Measurements from ENCODE around the gene FAM111B.
A peak's percentile ranks its signal among the peaks of the same experiment; 100 is the strongest.

Gene FAM111B

GRCh38 chr11:59157433-59157832, 50.4 kb downstream of the FAM111B start:
- no peak for DNase-seq (ENCODE audit: low spot score)

DNA sequence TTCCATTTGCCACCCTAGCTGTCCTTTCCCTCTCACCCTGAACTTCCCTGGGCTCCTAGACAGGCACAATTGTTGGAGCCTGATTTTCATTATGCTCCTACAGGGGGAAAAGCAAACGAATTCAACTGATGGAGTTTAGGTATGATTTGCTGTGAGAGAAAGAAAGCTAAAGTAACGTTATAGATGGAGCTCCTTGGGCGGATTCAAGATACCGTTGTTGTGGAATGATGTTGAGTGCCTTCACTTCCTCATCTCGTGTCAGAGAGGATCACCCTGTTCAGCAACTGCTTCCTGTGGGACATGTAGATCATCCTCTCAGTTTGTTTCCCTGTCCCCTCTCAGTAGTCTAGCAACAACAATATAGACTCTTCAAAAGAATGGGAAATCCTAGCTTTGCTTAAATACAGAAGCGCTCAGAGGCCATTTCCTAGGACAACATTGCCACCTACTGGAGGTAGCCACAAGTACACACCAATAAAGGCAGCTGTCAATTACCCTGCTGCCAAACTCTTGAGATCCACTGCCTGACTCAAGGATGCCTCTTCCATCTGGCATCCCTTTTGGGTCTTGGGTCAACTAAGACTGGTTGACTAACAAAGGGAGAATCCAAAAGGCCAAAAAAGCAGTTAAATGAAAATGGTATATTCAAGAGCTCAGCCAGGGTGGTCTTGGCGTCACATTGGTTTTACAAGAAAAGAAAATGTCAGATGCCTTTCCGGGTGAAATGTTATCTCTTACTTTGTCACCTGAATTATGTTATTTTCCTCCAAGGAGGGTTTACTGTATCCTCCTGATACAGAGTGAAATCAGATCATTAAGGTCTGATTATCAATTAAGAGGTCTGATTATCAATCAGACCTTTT, 51.4 kb downstream of the FAM111B start:
- peak; percentile 63 for DNase-seq (ENCODE audit: low spot score)

DNA sequence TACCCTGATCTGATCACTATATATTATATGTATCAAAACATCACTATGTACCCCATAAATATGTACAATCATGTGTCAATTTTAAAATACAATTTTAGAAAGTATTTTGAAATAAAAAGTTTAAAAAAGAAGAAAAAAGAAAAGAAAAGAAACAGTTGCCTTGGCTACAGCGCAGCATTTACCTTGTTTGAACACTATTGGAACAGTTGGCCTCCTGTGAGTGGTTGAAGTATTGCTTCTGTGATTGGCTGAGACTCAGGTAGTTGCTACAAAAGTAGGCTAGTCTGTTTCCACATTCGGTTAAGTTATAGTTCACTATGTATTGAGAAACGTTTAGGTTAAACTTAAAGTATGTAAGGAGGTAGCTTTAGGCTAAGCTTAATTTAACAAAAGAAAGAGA, 57.0 kb downstream of the FAM111B start:
- no peak for DNase-seq (ENCODE audit: low spot score)

GRCh38 chr11:59171508-59172322, 64.7 kb downstream of the FAM111B start, which contains the start of gene DTX4:
DTX4 (plus strand) TSS chr11:59172132; CDS start chr11:59172596, 464 bp downstream.
- DNase-seq (ENCODE audit: low spot score), result peak; percentile 89

DNA sequence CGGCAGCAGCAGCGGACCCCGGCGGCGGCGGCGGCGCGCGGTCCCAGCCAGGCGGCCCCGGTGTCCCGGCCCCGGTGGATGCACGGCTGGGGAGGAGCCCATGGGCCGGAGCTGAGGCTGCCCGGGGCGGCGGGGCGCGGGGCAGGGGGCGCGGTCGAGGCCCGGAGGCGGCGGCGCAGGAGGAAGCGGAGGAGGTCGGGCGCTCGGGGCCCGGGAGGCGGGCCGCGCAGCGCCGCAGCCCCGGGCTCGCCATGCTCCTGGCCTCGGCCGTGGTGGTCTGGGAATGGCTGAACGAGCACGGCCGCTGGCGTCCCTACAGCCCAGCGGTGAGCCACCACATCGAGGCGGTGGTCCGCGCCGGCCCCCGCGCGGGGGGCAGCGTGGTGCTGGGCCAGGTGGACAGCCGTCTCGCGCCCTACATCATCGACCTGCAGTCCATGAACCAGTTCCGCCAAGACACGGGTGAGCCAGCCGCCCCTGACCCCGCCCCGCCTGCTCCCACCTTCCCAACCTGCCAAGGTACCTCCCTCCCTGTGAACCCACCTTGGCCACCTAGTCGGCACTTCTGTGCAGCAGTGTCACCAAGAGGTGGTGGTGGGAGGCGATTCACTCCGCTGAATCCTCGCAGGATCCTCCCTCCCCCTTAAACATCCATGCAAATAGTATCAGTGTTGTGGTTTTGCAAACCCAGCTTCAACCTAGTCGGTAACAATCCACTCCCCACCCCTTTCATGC, 65.5 kb downstream of the FAM111B start:
- peak; percentile 15 for DNase-seq (ENCODE audit: low spot score)

- DNase-seq (ENCODE audit: low spot score), result peak; percentile 48
Observed at GRCh38 chr11:59173080-59173963, 66.3 kb downstream of the FAM111B start.

DNA sequence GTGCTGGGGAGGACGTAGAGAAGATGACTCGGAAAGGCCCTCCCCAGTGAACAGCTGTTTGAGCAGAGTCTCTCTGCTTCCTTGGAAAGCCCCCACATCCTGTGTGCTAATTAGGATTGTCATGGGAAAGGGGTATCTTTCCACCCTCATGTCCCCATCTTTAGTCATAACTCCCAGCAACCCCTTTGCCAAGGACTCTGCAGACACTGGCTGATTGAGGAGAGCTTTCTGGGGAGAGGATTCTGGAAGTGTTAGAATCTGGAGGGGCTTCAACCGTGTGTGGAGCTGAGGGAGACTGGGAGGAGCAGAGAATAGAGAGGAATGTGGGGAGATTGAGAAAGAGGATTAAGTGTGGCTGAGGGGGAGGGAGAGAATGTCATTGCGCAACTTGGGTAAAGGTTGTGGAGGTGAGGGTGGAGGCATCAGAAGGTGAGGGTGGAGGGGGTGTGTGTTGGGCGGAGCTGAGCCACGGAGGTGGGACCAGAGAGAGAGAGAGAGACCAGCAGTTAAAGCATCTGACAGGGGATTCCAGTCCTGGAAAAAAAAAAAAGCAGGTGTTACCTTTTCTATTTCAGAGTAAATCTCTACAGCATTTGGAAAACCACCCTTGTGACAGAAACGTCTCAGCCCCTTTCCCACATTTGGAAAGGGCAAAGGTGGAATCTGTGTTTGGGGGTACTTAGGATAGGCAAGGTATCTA, 67.1 kb downstream of the FAM111B start:
- no peak for DNase-seq (ENCODE audit: low spot score)

DNA sequence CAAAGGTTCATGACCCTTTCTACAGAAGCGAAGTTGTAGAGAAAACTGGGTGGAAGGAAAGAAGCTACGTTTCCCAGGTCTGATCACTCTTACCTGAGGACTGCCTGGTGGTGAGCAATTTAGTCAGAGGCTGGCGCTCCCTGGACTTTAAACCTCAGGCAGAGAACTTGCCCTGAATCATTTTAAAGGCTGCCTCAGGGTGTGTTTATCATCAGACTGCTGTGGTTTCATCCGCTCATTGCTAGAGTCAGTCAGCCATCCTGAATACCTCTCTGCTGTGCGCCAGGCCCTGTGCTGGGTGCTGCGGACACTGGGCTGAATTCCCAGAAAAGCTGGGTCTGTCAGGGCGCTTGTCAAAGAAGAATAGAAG, 67.6 kb downstream of the FAM111B start:
- no peak for DNase-seq (ENCODE audit: low spot score)

DNA sequence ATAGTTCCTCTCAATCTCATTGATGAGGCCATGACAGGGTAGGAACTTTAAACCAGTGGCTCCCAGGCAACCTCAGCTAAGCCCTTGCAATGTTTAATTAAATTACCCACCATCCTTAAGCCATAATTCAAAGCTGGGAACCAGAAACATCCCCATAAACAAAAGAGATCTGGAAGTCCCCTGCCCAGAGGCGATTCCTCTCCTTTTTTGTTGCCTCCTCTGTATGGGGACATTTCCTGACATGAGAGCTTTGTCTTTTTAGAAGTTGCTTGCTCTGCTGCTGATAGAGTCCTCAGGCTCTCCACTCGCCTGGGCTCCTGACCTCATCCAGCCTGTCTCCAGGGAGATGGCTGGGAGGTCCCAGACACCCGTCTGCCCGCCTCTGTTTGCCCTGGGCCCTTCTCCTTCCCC, 68.1 kb downstream of the FAM111B start:
- DNase-seq (ENCODE audit: low spot score), result peak; percentile 48

DNA sequence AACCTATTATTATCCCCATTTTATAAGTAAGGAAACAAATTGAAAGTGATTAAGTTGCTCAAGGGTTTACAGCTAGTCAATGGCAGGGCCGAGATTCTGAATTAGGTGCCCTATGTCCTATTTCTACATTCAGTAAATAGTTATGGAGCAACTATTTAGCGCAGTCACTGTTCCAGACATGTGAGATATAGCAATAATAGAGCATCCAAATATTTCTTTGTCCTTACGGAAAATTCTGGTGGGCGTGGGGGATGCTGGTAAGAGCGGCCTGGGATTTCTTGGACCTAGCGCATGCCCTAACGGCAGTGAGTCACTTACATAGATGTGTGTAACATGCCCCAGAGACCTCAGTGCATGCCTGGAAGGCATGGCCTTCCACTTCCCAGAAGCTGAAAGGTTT, 69.3 kb downstream of the FAM111B start:
- DNase-seq (ENCODE audit: low spot score), result no peak

Data from SK-N-DZ (cell line).